ENCODE data around the gene NAP1L4. TPM values are rescaled to one million over a fixed set of nuclear protein-coding genes. Genes with fewer than 3 reads are reported as not detected.

The NAP1L4 gene
- total and polyA plus RNA-seq, 2 of the 4 experiments (the other 2 are of a cell fraction) = 71.5 to 80.7 TPM

GRCh38 chr11:3002351-3002861, 10.3 kb upstream of the NAP1L4 start:
- no peak overlapping the region for H2BK120ac ChIP-seq (ENCODE audit: low read depth, low read length)
- H2BK5ac ChIP-seq (ENCODE audit: low read depth, low read length, poor library complexity, severe bottlenecking) = no peak overlapping the region
- TF ChIP-seq RAD21 (IDR thresholded peaks at IDR 0.05; ENCODE audit: low read length) (no peak), RCOR1 (IDR thresholded peaks at IDR 0.05; ENCODE audit: insufficient replicate concordance, low read length) (no peak), MXI1 (IDR thresholded peaks at IDR 0.05; ENCODE audit: borderline replicate concordance, low read depth, low read length) (no peak), FOS (IDR thresholded peaks at IDR 0.05; ENCODE audit: low read depth, low read length) (no peak)
- CTCF ChIA-PET = no interaction called here
- H3K27ac ChIP-seq (ENCODE audit: insufficient read depth, low read length) = no peak overlapping the region
- no peak overlapping the region for H3K14ac ChIP-seq (replicated peaks; ENCODE audit: low read depth, low read length)
- WGBS, 2 experiments (ENCODE audit: extremely low coverage in 2 of 2, insufficient read length in 1 of 2) = 100% methylated on average over 4 of the region's 8 CpGs; no CpG with 5 or more reads in 1 of the 2 experiments
- no peak overlapping the region for H2BK20ac ChIP-seq (ENCODE audit: low read depth, low read length)
- no peak overlapping the region for H3K4me3 ChIP-seq (ENCODE audit: insufficient read depth, low read depth, low read length)
- H3K36me3 ChIP-seq (ENCODE audit: control insufficient read depth, insufficient read depth, low read length) = peaks cover 75% of the 10 kb centered on the region
- H2AFZ ChIP-seq (replicated peaks; ENCODE audit: low read length, poor library complexity) = no peak overlapping the region
- POLR2A ChIA-PET (ENCODE audit: unreplicated experiment) = no interaction called here
- in situ Hi-C loops (cut with MboI; ENCODE audit: low sequenced_read_pairs) = no loop called here
- H3K4me2 ChIP-seq (ENCODE audit: low read depth, low read length) = no peak overlapping the region
- H3K18ac ChIP-seq (ENCODE audit: low read depth, low read length) = no peak overlapping the region
- H3K4me1 ChIP-seq (ENCODE audit: control insufficient read depth, insufficient read depth, low read length) = peaks cover 9% of the 10 kb centered on the region
- H2AK9ac ChIP-seq (replicated peaks; ENCODE audit: low read depth, low read length, poor library complexity) = no peak overlapping the region
- ATAC-seq (ENCODE audit: low read depth) (no peak), DNase-seq (no peak)
- H3K79me1 ChIP-seq (ENCODE audit: low read depth in 1 of 2, low read length in 2 of 2) = peaks cover 6 to 29% of the 10 kb centered on the region in 2 experiments; a peak in 2 of 4 replicates
- no TSS peak for BruUV-seq (replicated peaks)
- no peak overlapping the region for H3K9ac ChIP-seq (ENCODE audit: low read depth, low read length)
- H3K9me3 ChIP-seq (ENCODE audit: control insufficient read depth, insufficient read depth, low read length) = no peaks in the 10 kb centered on the region
- H2BK15ac ChIP-seq (ENCODE audit: low read depth, low read length) = no peak overlapping the region
- peaks cover 19% of the 10 kb centered on the region; the same call in 1 of the 2 replicates for H3K9me1 ChIP-seq (ENCODE audit: insufficient read depth, low read length)
- H3K27me3 ChIP-seq (ENCODE audit: control insufficient read depth, insufficient read depth, low read length) = no peaks in the 10 kb centered on the region
- H4K91ac ChIP-seq (ENCODE audit: insufficient read depth, low read depth, low read length) = no peak overlapping the region
- no peak overlapping the region for H4K5ac ChIP-seq (ENCODE audit: low read depth, low read length)
- dilution Hi-C loops (cut with HindIII; ENCODE audit: low sequenced_read_pairs, unreplicated experiment) = no loop called here
- no peak overlapping the region for H3K56ac ChIP-seq (ENCODE audit: extremely low read depth, insufficient read depth, low read length)
- H4K8ac ChIP-seq (ENCODE audit: low read depth in 2 of 2, low read length in 2 of 2) = no peak overlapping the region
- intact Hi-C loops (cut with micrococcal nuclease) = no loop called here
- H3K4ac ChIP-seq (ENCODE audit: low read depth, low read length) = no peak overlapping the region
- H3K23ac ChIP-seq (ENCODE audit: low read depth, low read length) = no peak overlapping the region
- no peak overlapping the region for H2AK5ac ChIP-seq (ENCODE audit: low read depth, low read length)
- peaks cover 15% of the 10 kb centered on the region for H4K20me1 ChIP-seq (ENCODE audit: insufficient read depth, low read length)

Measured in IMR-90 (cell line).